ENCODE measurements around the gene CYTH4. TPM values are rescaled to one million over a fixed set of nuclear protein-coding genes. Genes with fewer than 3 reads are reported as not detected.
A peak's percentile ranks its signal among the peaks of the same experiment; 100 is the strongest.
"Not testable (repeated sequence)": the region's sequence is repeated elsewhere in the genome, so short reads cannot be mapped to it uniquely, and the experiment has no call there.

The CYTH4 gene
- total and polyA plus RNA-seq, 2 donors, result 24.7 to 54.6 TPM

- peaks cover 0 to 3% of the 10 kb centered on the region in 2 donors for H3K27me3 ChIP-seq (ENCODE audit: control insufficient read depth in 2 of 2, insufficient read depth in 1 of 2, low read length in 1 of 2)
- peaks cover 19 to 26% of the 10 kb centered on the region in 2 donors for H3K36me3 ChIP-seq (ENCODE audit: control insufficient read depth in 2 of 2, insufficient read depth in 2 of 2, low read length in 1 of 2)
- no peak overlapping the region for H3K4me3 ChIP-seq (ENCODE audit: low read length in 2 of 2)
- peaks cover 26 to 52% of the 10 kb centered on the region in 2 donors for H3K4me1 ChIP-seq (ENCODE audit: control insufficient read depth in 2 of 2, insufficient read depth in 2 of 2, low read length in 2 of 2)
- peaks cover 0 to 3% of the 10 kb centered on the region in 2 donors for H3K9me3 ChIP-seq (ENCODE audit: control insufficient read depth in 2 of 2, insufficient read depth in 1 of 2, low read length in 1 of 2)
- H3K27ac ChIP-seq (ENCODE audit: low read depth in 1 of 2, low read length in 1 of 2), result peak overlapping the region; percentile 83 to 96
- DNase-seq (ENCODE audit: low read depth in 6 of 9, low spot score in 9 of 9), result peak in 1 of 9 donors; percentile 61
- WGBS, result 38% methylated on average over 22 of the region's 22 CpGs
These were observed 37.2 kb upstream of the CYTH4 start for GRCh38 chr22:37244922-37245722.

DNA sequence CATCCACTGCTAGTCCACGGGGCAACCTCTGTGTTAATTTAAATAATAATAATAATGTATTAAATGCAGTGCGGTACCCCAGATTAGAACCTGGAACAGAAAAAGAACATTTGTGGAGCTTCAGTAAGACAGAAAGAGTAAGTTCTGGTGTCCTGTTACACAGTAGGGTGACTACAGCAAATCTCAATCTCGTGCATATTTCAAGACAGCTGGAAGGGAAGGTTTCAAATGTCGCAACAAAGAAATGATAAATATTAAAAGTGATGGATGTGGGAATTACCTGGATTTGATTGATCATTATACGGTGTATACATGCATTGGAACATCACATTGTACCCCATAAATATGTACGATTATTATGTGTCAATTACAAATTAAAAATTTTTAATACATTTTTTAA lies 36.6 kb upstream of the CYTH4 start:
- Histone ChIP-seq H3K27me3 (ENCODE audit: control insufficient read depth in 2 of 2, insufficient read depth in 1 of 2, low read length in 1 of 2) (peaks cover 0 to 3% of the 10 kb centered on the region in 2 donors), H3K27ac (ENCODE audit: low read depth in 1 of 2, low read length in 1 of 2) (peak overlapping the region in 1 of 2 donors; percentile 96), H3K9me3 (ENCODE audit: control insufficient read depth in 2 of 2, insufficient read depth in 1 of 2, low read length in 1 of 2) (peaks cover 0 to 3% of the 10 kb centered on the region in 2 donors), H3K4me3 (ENCODE audit: low read length in 2 of 2) (no peak overlapping the region), H3K4me1 (ENCODE audit: control insufficient read depth in 2 of 2, insufficient read depth in 2 of 2, low read length in 2 of 2) (peaks cover 23 to 45% of the 10 kb centered on the region in 2 donors), H3K36me3 (ENCODE audit: control insufficient read depth in 2 of 2, insufficient read depth in 2 of 2, low read length in 1 of 2) (peaks cover 13 to 20% of the 10 kb centered on the region in 2 donors)
- 79% methylated on average over 6 of the region's 6 CpGs for WGBS
- DNase-seq (ENCODE audit: low read depth in 6 of 9, low spot score in 9 of 9), result no peak

DNA sequence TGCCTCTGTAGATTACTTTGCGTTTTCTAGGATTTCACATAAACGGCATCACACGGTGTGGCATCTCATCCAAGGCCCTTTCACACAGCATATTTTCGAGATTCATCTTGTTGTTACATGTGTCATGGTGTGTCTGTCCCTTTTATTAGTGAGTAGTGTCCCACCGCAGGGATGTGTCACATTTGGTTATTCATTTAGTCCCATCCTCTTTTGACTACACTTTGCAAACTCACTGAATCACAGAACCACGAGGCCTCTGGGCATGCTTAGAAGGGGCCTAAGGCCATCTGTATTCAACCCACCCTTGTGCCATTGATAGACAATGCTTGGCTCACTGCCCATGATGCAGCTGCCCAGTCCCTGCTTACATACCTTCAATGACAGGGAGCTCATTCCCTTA lies 34.1 kb upstream of the CYTH4 start:
- no peaks in the 10 kb centered on the region for H3K36me3 ChIP-seq (ENCODE audit: control insufficient read depth in 2 of 2, insufficient read depth in 2 of 2, low read length in 1 of 2)
- H3K4me1 ChIP-seq (ENCODE audit: control insufficient read depth in 2 of 2, insufficient read depth in 2 of 2, low read length in 2 of 2), result peaks cover 14 to 20% of the 10 kb centered on the region in 2 donors
- no peak for DNase-seq (ENCODE audit: low read depth in 6 of 9, low spot score in 9 of 9)
- H3K9me3 ChIP-seq (ENCODE audit: control insufficient read depth in 2 of 2, insufficient read depth in 1 of 2, low read length in 1 of 2), result peaks cover 0 to 3% of the 10 kb centered on the region in 2 donors
- 97% methylated on average over 6 of the region's 6 CpGs for WGBS
- peaks cover 0 to 3% of the 10 kb centered on the region in 2 donors for H3K27me3 ChIP-seq (ENCODE audit: control insufficient read depth in 2 of 2, insufficient read depth in 1 of 2, low read length in 1 of 2)
- H3K27ac ChIP-seq (ENCODE audit: low read depth in 1 of 2, low read length in 1 of 2), result no peak overlapping the region
- H3K4me3 ChIP-seq (ENCODE audit: low read length in 2 of 2), result no peak overlapping the region

DNA sequence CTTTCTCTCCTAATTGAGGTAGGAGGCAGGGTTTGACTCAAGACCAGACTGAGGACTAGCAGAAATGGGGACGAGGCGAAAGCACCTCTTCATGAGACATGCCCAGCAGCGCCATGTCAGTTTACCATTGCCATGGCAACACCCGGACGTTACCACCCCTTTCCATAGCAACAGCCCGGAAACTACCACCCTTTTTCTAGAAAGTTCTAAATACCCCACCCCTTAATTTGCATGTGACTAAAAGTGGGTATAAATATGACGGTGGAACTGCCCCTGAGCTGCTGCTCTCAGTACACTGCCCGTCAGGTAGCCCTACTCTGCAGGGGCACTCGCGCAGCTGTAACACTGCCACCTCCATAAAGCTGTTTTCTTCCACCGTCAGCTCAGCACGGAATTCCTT lies 32.3 kb upstream of the CYTH4 start:
- H3K36me3 ChIP-seq (ENCODE audit: control insufficient read depth in 2 of 2, insufficient read depth in 2 of 2, low read length in 1 of 2), result no peaks in the 10 kb centered on the region
- no peak overlapping the region for H3K4me3 ChIP-seq (ENCODE audit: low read length in 2 of 2)
- H3K27me3 ChIP-seq (ENCODE audit: control insufficient read depth in 2 of 2, insufficient read depth in 1 of 2, low read length in 1 of 2), result no peaks in the 10 kb centered on the region
- no peaks in the 10 kb centered on the region for H3K9me3 ChIP-seq (ENCODE audit: control insufficient read depth in 2 of 2, insufficient read depth in 1 of 2, low read length in 1 of 2)
- no peak for DNase-seq (ENCODE audit: low read depth in 6 of 9, low spot score in 9 of 9)
- H3K4me1 ChIP-seq (ENCODE audit: control insufficient read depth in 2 of 2, insufficient read depth in 2 of 2, low read length in 2 of 2), result peaks cover 5 to 7% of the 10 kb centered on the region in 2 donors
- H3K27ac ChIP-seq (ENCODE audit: low read depth in 1 of 2, low read length in 1 of 2), result no peak overlapping the region
- WGBS, result 95% methylated on average over 12 of the region's 12 CpGs

DNA sequence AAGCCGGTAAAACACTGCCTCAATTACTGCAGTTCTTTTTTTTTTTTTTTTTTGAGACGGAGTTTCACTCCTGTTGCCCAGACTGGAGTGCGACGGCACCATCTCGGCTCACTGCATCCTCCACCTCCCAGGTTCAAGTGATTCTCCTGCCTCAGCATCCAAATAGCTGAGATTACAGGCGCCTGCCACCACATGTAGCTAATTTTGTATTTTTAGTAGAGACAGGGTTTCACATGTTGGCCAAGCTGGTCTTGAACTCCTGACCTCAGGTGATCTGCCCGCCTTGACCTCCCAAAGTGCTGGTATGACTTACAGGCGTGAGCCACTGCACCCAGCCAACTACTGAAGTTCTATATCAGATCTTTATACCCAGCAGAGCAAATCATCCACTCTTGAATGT lies 30.5 kb upstream of the CYTH4 start:
- H3K27me3 ChIP-seq (ENCODE audit: control insufficient read depth in 2 of 2, insufficient read depth in 1 of 2, low read length in 1 of 2); H3K4me3 ChIP-seq (ENCODE audit: low read length in 2 of 2); H3K9me3 ChIP-seq (ENCODE audit: control insufficient read depth in 2 of 2, insufficient read depth in 1 of 2, low read length in 1 of 2); DNase-seq (ENCODE audit: low read depth in 6 of 9, low spot score in 9 of 9); H3K27ac ChIP-seq (ENCODE audit: low read depth in 1 of 2, low read length in 1 of 2); H3K36me3 ChIP-seq (ENCODE audit: control insufficient read depth in 2 of 2, insufficient read depth in 2 of 2, low read length in 1 of 2); H3K4me1 ChIP-seq (ENCODE audit: control insufficient read depth in 2 of 2, insufficient read depth in 2 of 2, low read length in 2 of 2): not testable (repeated sequence)
- WGBS, result 96% methylated on average over 8 of the region's 8 CpGs

GRCh38 chr22:37253126-37253660 lies 29.1 kb upstream of the CYTH4 start:
- DNase-seq (ENCODE audit: low read depth in 6 of 9, low spot score in 9 of 9), result peak in 1 of 9 donors; percentile 39
- Histone ChIP-seq H3K27ac (ENCODE audit: low read depth in 1 of 2, low read length in 1 of 2) (no peak overlapping the region), H3K36me3 (ENCODE audit: control insufficient read depth in 2 of 2, insufficient read depth in 2 of 2, low read length in 1 of 2) (no peaks in the 10 kb centered on the region), H3K4me1 (ENCODE audit: control insufficient read depth in 2 of 2, insufficient read depth in 2 of 2, low read length in 2 of 2) (peaks cover 0 to 8% of the 10 kb centered on the region in 2 donors), H3K9me3 (ENCODE audit: control insufficient read depth in 2 of 2, insufficient read depth in 1 of 2, low read length in 1 of 2) (no peaks in the 10 kb centered on the region), H3K4me3 (ENCODE audit: low read length in 2 of 2) (no peak overlapping the region), H3K27me3 (ENCODE audit: control insufficient read depth in 2 of 2, insufficient read depth in 1 of 2, low read length in 1 of 2) (no peaks in the 10 kb centered on the region)
- WGBS, result 62% methylated on average over 7 of the region's 7 CpGs

DNA sequence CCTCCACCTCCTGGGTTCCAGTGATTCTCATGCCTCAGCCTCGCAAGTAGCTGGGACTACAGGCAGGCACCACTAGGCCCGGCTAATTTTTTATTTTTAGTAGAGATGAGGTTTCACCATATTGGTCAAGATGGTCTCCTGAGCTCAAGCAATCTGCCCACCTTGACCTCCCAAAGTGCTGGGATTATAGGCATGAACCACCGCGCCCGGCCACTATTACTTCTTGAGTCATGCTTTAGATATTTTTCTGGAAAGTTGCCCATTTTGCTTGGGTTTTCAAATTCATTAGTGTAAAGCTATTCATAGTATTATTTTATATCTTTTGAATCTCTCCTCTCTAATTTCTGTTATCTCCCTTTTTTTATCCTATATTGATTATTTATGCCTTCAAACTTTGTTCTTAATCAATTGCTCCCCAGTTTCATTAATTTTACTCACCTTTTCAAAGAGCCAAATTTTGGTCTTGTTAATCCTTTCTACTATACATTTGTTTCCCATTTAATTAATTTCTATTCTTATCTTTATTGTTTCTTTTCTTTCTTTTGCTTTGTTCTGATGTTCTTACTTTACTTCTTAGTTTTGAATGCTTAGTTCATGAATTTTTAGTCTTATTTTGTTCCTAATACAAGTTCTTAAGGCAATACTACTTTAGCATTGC lies 28.0 kb upstream of the CYTH4 start:
- Histone ChIP-seq H3K36me3 (ENCODE audit: control insufficient read depth in 2 of 2, insufficient read depth in 2 of 2, low read length in 1 of 2) (no peaks in the 10 kb centered on the region), H3K4me3 (ENCODE audit: low read length in 2 of 2) (no peak overlapping the region), H3K9me3 (ENCODE audit: control insufficient read depth in 2 of 2, insufficient read depth in 1 of 2, low read length in 1 of 2) (no peaks in the 10 kb centered on the region), H3K27ac (ENCODE audit: low read depth in 1 of 2, low read length in 1 of 2) (no peak overlapping the region), H3K4me1 (ENCODE audit: control insufficient read depth in 2 of 2, insufficient read depth in 2 of 2, low read length in 2 of 2) (peaks cover 6 to 16% of the 10 kb centered on the region in 2 donors), H3K27me3 (ENCODE audit: control insufficient read depth in 2 of 2, insufficient read depth in 1 of 2, low read length in 1 of 2) (no peaks in the 10 kb centered on the region)
- DNase-seq (ENCODE audit: low read depth in 6 of 9, low spot score in 9 of 9), result no peak
- 94% methylated on average over 5 of the region's 5 CpGs for WGBS

GRCh38 chr22:37254867-37255233 lies 27.5 kb upstream of the CYTH4 start:
- no peaks in the 10 kb centered on the region for H3K36me3 ChIP-seq (ENCODE audit: control insufficient read depth in 2 of 2, insufficient read depth in 2 of 2, low read length in 1 of 2)
- 93% methylated on average over 5 of the region's 5 CpGs for WGBS
- no peaks in the 10 kb centered on the region for H3K9me3 ChIP-seq (ENCODE audit: control insufficient read depth in 2 of 2, insufficient read depth in 1 of 2, low read length in 1 of 2)
- H3K4me3 ChIP-seq (ENCODE audit: low read length in 2 of 2), result no peak overlapping the region
- H3K27me3 ChIP-seq (ENCODE audit: control insufficient read depth in 2 of 2, insufficient read depth in 1 of 2, low read length in 1 of 2), result peaks cover 0 to 3% of the 10 kb centered on the region in 2 donors
- no peak overlapping the region for H3K27ac ChIP-seq (ENCODE audit: low read depth in 1 of 2, low read length in 1 of 2)
- DNase-seq (ENCODE audit: low read depth in 6 of 9, low spot score in 9 of 9), result no peak
- peaks cover 11 to 22% of the 10 kb centered on the region in 2 donors for H3K4me1 ChIP-seq (ENCODE audit: control insufficient read depth in 2 of 2, insufficient read depth in 2 of 2, low read length in 2 of 2)

DNA sequence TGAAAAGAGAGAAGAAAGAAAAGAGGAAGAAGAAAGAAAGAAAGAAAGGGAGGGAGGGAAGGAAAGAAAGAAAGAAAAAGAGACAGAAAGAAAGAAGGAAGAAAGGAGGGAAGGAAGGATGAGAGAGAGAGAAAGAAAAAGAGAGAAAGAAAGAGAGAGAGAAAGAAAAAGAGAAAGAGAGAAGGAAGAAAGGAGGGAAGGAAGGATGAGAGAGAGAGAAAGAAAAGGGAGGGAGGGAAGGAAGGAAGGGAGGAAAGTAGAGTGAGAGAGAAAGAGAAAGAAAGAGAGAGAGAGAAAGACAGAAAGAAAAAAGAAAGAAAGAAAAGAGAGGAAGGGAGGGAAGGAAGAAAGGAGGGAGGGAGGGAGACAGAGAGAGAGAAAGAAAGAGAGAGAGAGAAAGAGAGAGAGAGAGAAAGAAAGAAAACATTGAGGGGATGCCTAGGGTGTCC lies 26.7 kb upstream of the CYTH4 start:
- H3K27me3 ChIP-seq (ENCODE audit: control insufficient read depth in 2 of 2, insufficient read depth in 1 of 2, low read length in 1 of 2), result peaks cover 0 to 4% of the 10 kb centered on the region in 2 donors

More for the DNA sequence above, 26.7 kb upstream of the CYTH4 start:
- H3K4me3 ChIP-seq (ENCODE audit: low read length in 2 of 2), result no peak overlapping the region
- peaks cover 12 to 28% of the 10 kb centered on the region in 2 donors for H3K4me1 ChIP-seq (ENCODE audit: control insufficient read depth in 2 of 2, insufficient read depth in 2 of 2, low read length in 2 of 2)
- no peaks in the 10 kb centered on the region for H3K9me3 ChIP-seq (ENCODE audit: control insufficient read depth in 2 of 2, insufficient read depth in 1 of 2, low read length in 1 of 2)
- no peaks in the 10 kb centered on the region for H3K36me3 ChIP-seq (ENCODE audit: control insufficient read depth in 2 of 2, insufficient read depth in 2 of 2, low read length in 1 of 2)
- H3K27ac ChIP-seq (ENCODE audit: low read depth in 1 of 2, low read length in 1 of 2), result no peak overlapping the region
- DNase-seq (ENCODE audit: low read depth in 6 of 9, low spot score in 9 of 9), result no peak
